Neural cell (in vitro differentiated cells): ENCODE data around the gene ISLR2. TPM values are rescaled to one million over a fixed set of nuclear protein-coding genes. Genes with fewer than 3 reads are reported as not detected.
"Not testable (repeated sequence)": the region's sequence is repeated elsewhere in the genome, so short reads cannot be mapped to it uniquely, and the experiment has no call there.

ENCODE experiments used
- H2AFZ ChIP-seq: fragments of 200-600, 300-800 bp; sonication (generic), shearing (Covaris generic); 2 replicates; pipeline ENCODE4 v1.6.0; 2014; ENCODE audit warnings: low read depth, mild to moderate bottlenecking, antibody characterized with exemption, low read length, moderate library complexity
- H3F3A ChIP-seq: fragments of 200-600 bp; shearing (Covaris generic); 2 replicates; pipeline ENCODE4 v1.6.1; 2016; ENCODE audit warnings: mild to moderate bottlenecking, moderate library complexity, mixed read lengths, antibody characterized with exemption, low read length; ENCODE audit not compliant: insufficient read depth, poor library complexity, severe bottlenecking
- H3K27ac ChIP-seq: fragments of 200-600, 300-800 bp; sonication (generic), shearing (Covaris generic); 2 replicates; pipeline ENCODE4 v1.5.1; 2014; ENCODE audit warnings: mild to moderate bottlenecking, low read length, moderate library complexity
- H3K27me3 ChIP-seq: fragments of 300-800, 200-600 bp; sonication (generic), shearing (Covaris generic); 2 replicates; pipeline ENCODE4 v1.6.0; 2014; ENCODE audit warnings: mild to moderate bottlenecking, low read depth, low read length, moderate library complexity; ENCODE audit not compliant: insufficient read depth
- H3K36me3 ChIP-seq: fragments of 300-800, 200-600 bp; sonication (generic), shearing (Covaris generic); 2 replicates; pipeline ENCODE4 v1.5.1; 2014; ENCODE audit warnings: mild to moderate bottlenecking, antibody characterized with exemption, low read length, moderate library complexity; ENCODE audit not compliant: insufficient read depth
- H3K4me2 ChIP-seq: fragments of 300-800, 200-600 bp; sonication (generic), shearing (Covaris generic); 2 replicates; pipeline ENCODE4 v1.6.0; 2014; ENCODE audit warnings: mild to moderate bottlenecking, low read length
- H3K4me3 ChIP-seq: fragments of 300-800, 200-600 bp; sonication (generic), shearing (Covaris generic); 2 replicates; pipeline ENCODE4 v1.5.1; 2014; ENCODE audit warnings: mild to moderate bottlenecking, low read length, moderate library complexity
- H3K79me2 ChIP-seq: fragments of 200-600 bp; shearing (Covaris generic); replicated peaks from 2 replicates; pipeline ENCODE4 v1.6.0; 2014; ENCODE audit warnings: mild to moderate bottlenecking, low read length, moderate library complexity; ENCODE audit not compliant: insufficient read depth
- H3K9ac ChIP-seq: fragments of 300-800, 200-600 bp; sonication (generic), shearing (Covaris generic); 2 replicates; pipeline ENCODE4 v1.6.1; 2016; ENCODE audit warnings: mild to moderate bottlenecking, low read length, mixed read lengths
- H3K9me2 ChIP-seq: fragments of 200-600 bp; shearing (Covaris generic); 2 replicates; pipeline ENCODE4 v1.6.1; 2016; ENCODE audit warnings: mild to moderate bottlenecking, low read length, mixed read lengths; ENCODE audit not compliant: insufficient read depth
- H3K9me3 ChIP-seq: fragments of 200-600, 300-800 bp; sonication (generic), shearing (Covaris generic); 2 replicates; pipeline ENCODE4 v1.6.1; 2016; ENCODE audit warnings: mild to moderate bottlenecking, mixed run types, low read length, moderate library complexity, mixed read lengths
- H4K20me1 ChIP-seq: fragments of 200-600 bp; shearing (Covaris generic); 2 replicates; pipeline ENCODE4 v1.6.1; 2016; ENCODE audit warnings: mild to moderate bottlenecking, mixed run types; ENCODE audit not compliant: insufficient read depth
- EP300 ChIP-seq: fragments of 450-650 bp; conservative IDR thresholded peaks from 2 replicates; pipeline ENCODE4 v1.6.1; 2014; ENCODE audit warnings: antibody characterized with exemption, mild to moderate bottlenecking, moderate library complexity; ENCODE audit not compliant: poor library complexity, severe bottlenecking
- EZH2 ChIP-seq: fragments of 200-600, 300-800 bp; shearing (Covaris generic), sonication (generic); IDR thresholded peaks from 2 replicates; pipeline ENCODE4 v1.6.1; 2014; ENCODE audit warnings: antibody characterized with exemption, low read length, borderline replicate concordance, mild to moderate bottlenecking; ENCODE audit not compliant: insufficient read depth, poor library complexity, severe bottlenecking
- MXI1 ChIP-seq: fragments of 450-650 bp; conservative IDR thresholded peaks from 2 replicates; pipeline ENCODE4 v1.6.1; 2014; ENCODE audit warnings: antibody characterized with exemption, mild to moderate bottlenecking; ENCODE audit not compliant: poor library complexity, severe bottlenecking
- POLR2AphosphoS5 ChIP-seq: IDR thresholded peaks from 2 replicates; pipeline ENCODE4 v1.6.1; 2012
- RAD21 ChIP-seq: fragments of 450-650 bp; conservative IDR thresholded peaks from 2 replicates; pipeline ENCODE4 v1.6.1; 2014; ENCODE audit warnings: antibody characterized with exemption, mild to moderate bottlenecking, moderate library complexity
- REST ChIP-seq: IDR thresholded peaks from 2 replicates; pipeline ENCODE4 v1.6.1; 2012; ENCODE audit warnings: borderline replicate concordance
- SMC3 ChIP-seq: fragments of 450-650 bp; conservative IDR thresholded peaks from 2 replicates; pipeline ENCODE4 v1.6.1; 2014; ENCODE audit warnings: antibody characterized with exemption, mild to moderate bottlenecking, moderate library complexity; ENCODE audit not compliant: poor library complexity
- TAF1 ChIP-seq: IDR thresholded peaks from 2 replicates; pipeline ENCODE4 v1.6.1; 2012; ENCODE audit warnings: low read depth
- polyA minus RNA-seq: library from RNA; depleted of rRNA, polyadenylated mRNA; stranded (reverse); fragments of >200 nt; gene quantifications from 2 replicates; pipeline ENCODE4 v1.2.3, GENCODE V29; 2014
- polyA plus RNA-seq: library from polyadenylated mRNA; depleted of rRNA; stranded (reverse); fragments of >200 nt; gene quantifications from 2 replicates; pipeline ENCODE4 v1.2.3, GENCODE V29; 2014
- TF ChIP-seq, protein P1 (sequence below): fragments of 450-650 bp; IDR thresholded peaks from 2 replicates; pipeline ENCODE4 v1.5.1; 2014; ENCODE audit warnings: antibody characterized with exemption, mild to moderate bottlenecking, moderate library complexity; ENCODE audit not compliant: poor library complexity, severe bottlenecking

Gene ISLR2, protein sequence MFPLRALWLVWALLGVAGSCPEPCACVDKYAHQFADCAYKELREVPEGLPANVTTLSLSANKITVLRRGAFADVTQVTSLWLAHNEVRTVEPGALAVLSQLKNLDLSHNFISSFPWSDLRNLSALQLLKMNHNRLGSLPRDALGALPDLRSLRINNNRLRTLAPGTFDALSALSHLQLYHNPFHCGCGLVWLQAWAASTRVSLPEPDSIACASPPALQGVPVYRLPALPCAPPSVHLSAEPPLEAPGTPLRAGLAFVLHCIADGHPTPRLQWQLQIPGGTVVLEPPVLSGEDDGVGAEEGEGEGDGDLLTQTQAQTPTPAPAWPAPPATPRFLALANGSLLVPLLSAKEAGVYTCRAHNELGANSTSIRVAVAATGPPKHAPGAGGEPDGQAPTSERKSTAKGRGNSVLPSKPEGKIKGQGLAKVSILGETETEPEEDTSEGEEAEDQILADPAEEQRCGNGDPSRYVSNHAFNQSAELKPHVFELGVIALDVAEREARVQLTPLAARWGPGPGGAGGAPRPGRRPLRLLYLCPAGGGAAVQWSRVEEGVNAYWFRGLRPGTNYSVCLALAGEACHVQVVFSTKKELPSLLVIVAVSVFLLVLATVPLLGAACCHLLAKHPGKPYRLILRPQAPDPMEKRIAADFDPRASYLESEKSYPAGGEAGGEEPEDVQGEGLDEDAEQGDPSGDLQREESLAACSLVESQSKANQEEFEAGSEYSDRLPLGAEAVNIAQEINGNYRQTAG
- polyA plus RNA-seq (301 and 330 TPM in 2 replicates), polyA minus RNA-seq (444 and 493 TPM in 2 replicates)

- peak within 1 kb of the TSS; percentile 100 for H3K27ac ChIP-seq
- H2AFZ ChIP-seq: no peak within 1 kb of the TSS
- TF ChIP-seq TAF1: no peak
- TF ChIP-seq EZH2: no peak
- peak; percentile 33 for TF ChIP-seq EP300
- peak; percentile 59 for TF ChIP-seq MXI1
- peak; percentile 73 for TF ChIP-seq POLR2AphosphoS5
- TF ChIP-seq, protein P1, sequence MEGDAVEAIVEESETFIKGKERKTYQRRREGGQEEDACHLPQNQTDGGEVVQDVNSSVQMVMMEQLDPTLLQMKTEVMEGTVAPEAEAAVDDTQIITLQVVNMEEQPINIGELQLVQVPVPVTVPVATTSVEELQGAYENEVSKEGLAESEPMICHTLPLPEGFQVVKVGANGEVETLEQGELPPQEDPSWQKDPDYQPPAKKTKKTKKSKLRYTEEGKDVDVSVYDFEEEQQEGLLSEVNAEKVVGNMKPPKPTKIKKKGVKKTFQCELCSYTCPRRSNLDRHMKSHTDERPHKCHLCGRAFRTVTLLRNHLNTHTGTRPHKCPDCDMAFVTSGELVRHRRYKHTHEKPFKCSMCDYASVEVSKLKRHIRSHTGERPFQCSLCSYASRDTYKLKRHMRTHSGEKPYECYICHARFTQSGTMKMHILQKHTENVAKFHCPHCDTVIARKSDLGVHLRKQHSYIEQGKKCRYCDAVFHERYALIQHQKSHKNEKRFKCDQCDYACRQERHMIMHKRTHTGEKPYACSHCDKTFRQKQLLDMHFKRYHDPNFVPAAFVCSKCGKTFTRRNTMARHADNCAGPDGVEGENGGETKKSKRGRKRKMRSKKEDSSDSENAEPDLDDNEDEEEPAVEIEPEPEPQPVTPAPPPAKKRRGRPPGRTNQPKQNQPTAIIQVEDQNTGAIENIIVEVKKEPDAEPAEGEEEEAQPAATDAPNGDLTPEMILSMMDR: no peak
- peak; percentile 37 for TF ChIP-seq SMC3
- peak; percentile 31 for TF ChIP-seq RAD21
- peak; percentile 90 for TF ChIP-seq REST
- H3K36me3 ChIP-seq: peaks cover 31% of the 10 kb centered on the region
- H3K9me2 ChIP-seq: no peaks in the 10 kb centered on the region
- H3F3A ChIP-seq: peaks cover 13% of the 10 kb centered on the region
- H3K9ac ChIP-seq: peak within 1 kb of the TSS; percentile 100
- H3K79me2 ChIP-seq: peaks cover 87% of the 10 kb centered on the region
- H3K4me3 ChIP-seq: peak within 1 kb of the TSS; percentile 95
- no peaks in the 10 kb centered on the region for H4K20me1 ChIP-seq
- H3K9me3 ChIP-seq: peaks cover 30% of the 10 kb centered on the region
- peak within 1 kb of the TSS; percentile 100 for H3K4me2 ChIP-seq
- H3K27me3 ChIP-seq: no peaks in the 10 kb centered on the region
Measured at GRCh38 chr15:74130155-74130848, at the start of gene ISLR2. Gene ISLR2 (plus strand): TSS chr15:74130586. CDS start chr15:74132755, 2,169 bp downstream.

DNA sequence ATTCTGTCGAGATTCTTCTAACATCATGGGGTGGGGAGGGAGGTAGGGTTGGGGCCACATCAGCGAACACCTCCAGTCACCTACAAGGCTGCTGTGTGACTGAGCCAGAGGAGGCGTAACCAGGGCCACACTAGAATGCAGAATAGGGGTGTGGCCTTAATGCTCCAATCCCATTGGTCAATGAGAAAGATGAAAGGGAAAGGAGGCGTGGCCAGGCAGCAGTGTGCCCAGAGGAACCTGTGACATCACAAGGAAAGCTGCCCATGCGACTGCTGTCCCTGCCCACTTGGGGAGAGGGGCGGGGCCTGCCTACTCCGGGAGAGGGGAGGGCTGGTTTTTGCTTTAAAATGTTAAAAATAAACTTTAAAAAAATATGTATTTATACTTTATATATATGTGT lies 47.9 kb upstream of the ISLR2 start, which contains the start of gene GOLGA6A:
Gene GOLGA6A (minus strand): TSS at position 101 of the 400 bp plus-strand sequence. CDS start 41 bp downstream, at position 60.
- not testable (repeated sequence) for H2AFZ ChIP-seq, H3K9ac ChIP-seq, H3K4me3 ChIP-seq, H3K4me2 ChIP-seq, H3F3A ChIP-seq, H3K79me2 ChIP-seq, H3K27me3 ChIP-seq, H3K27ac ChIP-seq, H4K20me1 ChIP-seq, H3K9me3 ChIP-seq, H3K9me2 ChIP-seq, H3K36me3 ChIP-seq

DNA sequence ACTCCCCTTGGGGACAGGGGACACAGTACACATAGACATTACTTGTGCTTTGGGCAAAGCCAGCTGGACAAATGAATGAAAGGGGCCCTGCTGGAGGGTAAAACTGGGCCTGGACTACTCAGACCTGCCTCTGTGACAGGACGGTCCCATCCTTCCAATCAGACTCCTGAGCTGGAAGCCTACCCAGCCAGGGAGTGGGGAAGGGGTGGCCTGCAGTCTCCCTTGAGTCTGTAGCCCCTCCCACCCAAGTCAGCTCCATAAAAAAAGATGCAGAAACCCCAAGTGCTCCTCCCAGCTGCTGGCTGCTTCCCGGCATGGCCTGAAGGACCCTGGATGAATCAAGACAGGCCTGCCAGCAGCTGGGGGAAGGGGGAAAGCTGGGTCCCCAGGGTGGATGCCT lies 35.8 kb upstream of the ISLR2 start:
- H3K9me2 ChIP-seq, H3K27ac ChIP-seq, H3K9ac ChIP-seq, H3F3A ChIP-seq, H3K79me2 ChIP-seq, H2AFZ ChIP-seq, H3K36me3 ChIP-seq, H3K4me3 ChIP-seq, H3K27me3 ChIP-seq, H3K4me2 ChIP-seq, H3K9me3 ChIP-seq, H4K20me1 ChIP-seq: not testable (repeated sequence)

GRCh38 chr15:74095610-74096009 lies 34.8 kb upstream of the ISLR2 start:
- not testable (repeated sequence) for H3K27me3 ChIP-seq, H3K4me3 ChIP-seq, H3K4me2 ChIP-seq, H3K9me3 ChIP-seq, H4K20me1 ChIP-seq, H3K9me2 ChIP-seq, H3K9ac ChIP-seq, H3K79me2 ChIP-seq, H3K27ac ChIP-seq, H3F3A ChIP-seq, H2AFZ ChIP-seq, H3K36me3 ChIP-seq
